HG02981 (cell line): Measurements from ENCODE around the gene NFATC1.

Experiments
- ATAC-seq: cut with Tn5 transposase; IDR thresholded peaks from one replicate; pipeline ENCODE4 v1.9.1; 2021; ENCODE audit warnings: mild to moderate bottlenecking, moderate library complexity; ENCODE audit not compliant: unreplicated experiment

Gene NFATC1

DNA sequence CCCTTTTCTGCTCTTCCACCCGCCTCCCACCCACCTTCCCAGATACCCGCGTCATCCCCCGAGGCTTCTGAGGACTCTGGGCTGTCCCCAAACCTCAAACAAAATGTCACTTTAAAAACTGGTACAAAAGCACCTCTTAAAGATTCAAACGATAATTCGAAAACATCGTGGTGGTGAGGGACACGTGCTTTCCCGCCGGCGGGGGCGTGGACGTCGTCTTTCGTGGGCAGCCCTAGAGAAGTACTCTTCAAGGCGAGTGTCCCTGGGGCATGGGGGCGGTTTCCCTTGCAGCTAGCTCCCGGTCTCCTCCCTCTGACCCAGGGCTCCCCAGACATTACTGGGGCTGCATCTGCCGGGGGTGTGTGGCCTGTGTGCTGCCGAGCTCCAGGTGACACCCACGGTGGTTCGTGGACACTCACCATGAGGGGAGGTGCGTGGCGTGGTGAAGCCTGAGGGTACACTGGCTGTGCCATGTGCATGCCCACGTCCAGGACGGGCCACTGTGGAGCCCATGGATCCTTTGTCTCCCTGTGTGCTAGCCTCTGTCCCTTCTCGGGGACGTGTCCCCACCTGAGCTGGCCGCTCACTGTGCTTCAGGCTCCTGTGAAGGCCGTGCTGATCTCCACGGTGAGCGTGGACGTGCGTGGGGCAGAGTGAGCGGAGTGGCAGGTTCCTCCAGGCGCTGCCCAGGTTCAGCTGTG, 117.8 kb downstream of the NFATC1 start:
- no peak for ATAC-seq

DNA sequence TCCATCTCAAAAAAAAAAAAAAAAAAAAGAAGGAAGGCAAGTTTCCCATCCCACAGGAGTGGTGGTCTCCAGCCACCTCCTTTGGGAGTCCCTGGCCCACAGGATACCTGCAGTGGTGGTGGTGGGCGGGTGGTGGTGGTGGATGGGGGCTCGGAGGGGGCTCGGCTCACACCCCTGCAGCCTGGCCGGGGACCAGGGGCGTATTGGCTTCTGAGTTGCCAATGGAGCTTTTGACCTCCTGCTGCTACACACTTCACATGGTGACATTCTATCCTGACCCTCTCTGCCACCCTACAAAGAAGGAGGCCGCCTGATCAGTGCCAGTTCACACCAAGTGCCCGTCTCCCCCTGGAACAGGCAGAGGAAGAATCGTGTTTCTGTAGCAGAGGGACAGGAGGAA, 119.6 kb downstream of the NFATC1 start:
- no peak for ATAC-seq

DNA sequence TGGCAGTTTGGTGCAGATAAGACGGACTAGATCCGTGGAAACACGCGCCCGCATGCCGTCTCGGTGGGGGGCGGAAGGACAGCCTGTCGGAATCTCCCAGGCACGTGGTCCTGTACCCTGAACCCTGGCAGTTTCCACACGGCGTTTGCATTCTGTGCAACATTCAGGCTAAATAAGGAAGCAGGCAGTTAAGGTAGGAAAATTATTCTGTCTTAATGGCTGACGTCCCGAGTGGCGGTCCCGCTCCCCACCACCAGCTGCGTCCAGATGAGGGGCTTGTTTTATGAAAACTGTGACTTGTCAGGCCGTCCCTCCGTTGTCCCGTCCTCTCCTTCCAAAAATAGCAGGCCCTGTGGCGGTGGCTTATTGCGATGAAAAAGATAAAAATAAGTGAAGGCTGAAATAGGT, 120.2 kb downstream of the NFATC1 start:
- ATAC-seq, result no peak

DNA sequence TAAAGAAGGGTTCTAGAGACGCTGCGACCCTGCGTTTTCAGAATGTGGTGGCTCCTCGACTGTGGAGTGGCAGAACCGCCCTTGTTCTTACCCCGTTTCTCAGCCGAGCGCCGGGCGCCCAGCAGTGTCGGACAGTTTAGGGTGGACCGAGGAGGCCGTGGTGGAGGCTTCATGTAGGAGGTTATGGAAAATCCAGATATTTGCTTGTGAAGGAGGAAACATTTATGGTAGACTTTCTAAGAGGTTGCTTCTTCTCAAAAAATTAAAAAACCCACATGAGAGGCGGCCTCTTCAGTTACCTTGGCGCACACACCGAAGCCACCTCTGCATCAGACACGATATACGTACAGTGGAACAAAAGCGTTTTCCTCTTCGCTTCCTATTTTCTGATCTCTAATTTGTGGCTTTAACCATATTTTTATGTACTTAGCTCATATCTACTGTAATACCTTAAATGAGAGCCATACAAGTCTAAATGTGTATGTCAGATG, 120.8 kb downstream of the NFATC1 start:
- no peak for ATAC-seq

DNA sequence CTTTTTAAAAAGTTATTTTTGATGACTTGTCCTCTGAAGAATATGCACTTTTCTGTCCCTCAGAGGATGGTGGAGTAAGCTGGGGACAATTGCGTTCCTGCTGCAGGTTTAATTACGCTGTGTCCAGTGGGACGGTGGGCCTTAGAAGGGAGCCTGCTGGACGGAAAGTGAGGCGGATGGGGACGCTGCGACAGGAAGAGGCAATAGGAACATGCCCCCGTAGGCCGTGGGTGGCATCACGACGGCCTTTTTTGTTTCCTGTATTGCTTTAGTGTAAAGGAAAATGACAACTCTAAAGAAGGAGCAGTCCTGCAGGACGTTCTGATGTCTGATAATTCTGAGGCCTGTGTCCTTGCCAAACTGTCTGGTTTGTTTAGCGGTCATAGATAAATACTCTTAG, 121.6 kb downstream of the NFATC1 start:
- no peak for ATAC-seq

DNA sequence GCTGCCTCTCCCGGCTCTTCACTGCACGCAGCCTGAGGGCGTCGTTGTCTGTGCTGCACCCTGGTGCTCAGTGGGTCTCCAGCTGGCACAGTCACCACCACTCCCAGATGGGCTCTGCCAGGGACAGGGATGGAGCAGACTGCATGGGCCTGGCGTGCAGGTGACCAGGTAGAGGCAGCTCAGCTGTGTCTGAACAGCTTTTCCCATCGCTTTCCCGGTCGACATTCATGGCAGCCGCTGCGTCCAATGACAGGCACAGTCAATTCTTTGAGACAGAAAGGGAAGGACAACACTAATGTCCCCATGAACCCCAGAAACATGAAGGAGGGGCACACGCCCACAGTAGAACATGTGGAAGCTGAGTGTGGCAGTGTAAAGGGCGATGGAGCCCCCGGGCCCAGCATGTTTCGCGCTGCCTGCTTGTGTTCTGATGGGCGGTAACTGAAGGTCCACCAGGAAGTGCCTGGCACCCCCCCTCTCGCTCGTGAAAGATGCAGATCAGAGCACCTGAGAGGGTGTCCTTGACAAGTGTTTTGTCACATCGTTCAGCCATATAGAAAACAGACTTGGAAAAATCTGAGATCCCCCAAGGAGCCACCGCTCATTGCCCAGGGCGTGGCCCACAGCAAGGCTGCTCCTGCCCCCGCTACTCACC, 122.4 kb downstream of the NFATC1 start:
- ATAC-seq, result no peak

DNA sequence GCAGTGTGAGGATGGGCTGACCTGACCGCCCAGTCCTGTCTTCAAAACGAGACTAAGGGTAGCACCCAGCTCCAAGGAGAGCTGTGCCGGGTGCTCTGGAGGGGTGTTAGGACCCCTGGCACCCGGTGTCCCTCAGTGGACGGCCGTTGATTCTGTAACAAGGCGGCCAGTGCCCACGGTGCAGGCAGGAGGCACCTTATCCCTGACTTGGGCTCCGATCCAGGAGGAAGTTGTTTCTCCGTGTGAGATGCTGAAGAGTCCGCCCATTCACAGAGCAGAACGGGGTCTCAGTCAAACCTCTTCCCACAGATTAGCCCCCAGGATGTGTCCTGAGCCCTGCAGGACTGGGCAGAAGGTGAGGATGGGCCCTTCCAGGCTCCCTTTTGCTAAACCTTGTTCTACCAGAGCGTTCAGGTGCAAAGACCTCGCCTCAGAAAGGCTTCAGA, 123.0 kb downstream of the NFATC1 start:
- no peak for ATAC-seq

DNA sequence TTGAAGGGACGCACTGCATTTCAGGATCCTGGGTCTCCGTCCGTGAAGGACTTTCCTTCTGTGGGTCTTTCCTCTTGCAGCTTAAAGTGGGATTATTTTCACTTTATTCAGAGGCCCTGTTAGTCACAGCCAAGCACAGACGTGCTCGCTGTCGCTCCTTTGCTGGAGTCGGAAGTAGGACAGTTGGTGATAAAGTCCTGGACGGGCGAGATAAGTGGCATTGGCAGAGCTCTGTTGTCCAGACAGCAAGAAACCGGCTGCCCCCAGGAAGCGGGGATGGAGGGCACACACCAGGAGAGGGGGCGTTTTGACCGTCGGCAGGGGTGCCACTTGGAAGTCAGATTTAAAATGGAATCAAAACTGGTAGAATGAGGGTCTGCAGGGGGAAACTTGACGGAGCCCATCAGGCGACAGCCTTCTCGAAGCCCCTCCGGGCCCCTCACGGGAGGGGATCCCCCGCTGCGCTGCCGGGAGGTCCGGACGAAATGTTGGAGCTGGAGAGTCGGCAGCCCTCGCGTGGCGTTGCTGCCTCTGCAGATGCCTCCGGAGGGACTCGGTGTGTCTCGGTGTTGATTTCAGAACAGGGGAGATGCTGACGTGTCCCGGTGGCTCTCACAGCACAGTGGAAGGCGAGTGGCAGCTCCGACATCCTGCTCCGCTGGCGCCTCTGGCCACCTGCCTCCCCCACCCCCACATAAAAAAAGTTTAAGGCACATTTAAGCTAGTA, 124.2 kb downstream of the NFATC1 start:
- no peak for ATAC-seq

DNA sequence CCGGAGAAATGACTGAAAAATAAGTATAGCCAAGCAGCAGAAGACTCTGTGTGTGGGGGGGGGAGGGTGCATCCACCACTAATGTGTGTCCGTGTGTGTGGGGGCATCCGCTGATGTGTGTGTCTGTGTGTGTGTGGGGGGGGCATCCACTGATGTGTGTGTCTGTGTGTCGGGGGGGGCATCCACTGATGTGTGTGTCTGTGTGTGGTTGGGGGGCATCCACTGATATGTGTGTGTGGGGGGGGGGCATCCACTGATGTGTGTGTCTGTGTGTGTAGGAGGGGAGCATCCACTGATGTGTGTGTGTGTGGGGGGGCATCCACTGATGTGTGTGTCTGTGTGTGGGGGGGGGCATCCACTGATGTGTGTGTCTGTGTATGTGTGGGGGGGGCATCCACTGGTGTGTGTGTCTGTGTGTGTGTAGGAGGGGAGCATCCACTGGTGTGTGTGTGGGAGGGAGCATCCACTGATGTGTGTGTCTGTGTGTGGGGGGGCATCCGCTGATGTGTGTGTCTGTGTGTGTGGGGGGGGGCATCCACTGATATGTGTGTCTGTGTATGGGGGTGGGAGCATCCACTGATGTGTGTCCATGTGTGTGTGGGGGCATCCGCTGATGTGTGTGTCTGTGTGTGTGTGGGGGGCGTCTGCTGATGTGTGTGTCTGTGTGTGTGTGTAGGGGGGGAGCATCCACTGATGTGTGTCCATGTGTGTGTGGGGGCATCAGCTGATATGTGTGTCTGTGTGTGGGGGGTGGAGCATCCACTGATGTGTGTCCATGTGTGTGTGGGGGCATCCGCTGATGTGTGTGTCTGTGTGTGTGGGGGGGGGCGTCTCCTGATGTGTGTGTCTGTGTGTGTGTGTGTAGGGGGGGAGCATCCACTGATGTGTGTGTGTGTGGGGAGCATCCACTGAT, 125.0 kb downstream of the NFATC1 start:
- no peak for ATAC-seq

DNA sequence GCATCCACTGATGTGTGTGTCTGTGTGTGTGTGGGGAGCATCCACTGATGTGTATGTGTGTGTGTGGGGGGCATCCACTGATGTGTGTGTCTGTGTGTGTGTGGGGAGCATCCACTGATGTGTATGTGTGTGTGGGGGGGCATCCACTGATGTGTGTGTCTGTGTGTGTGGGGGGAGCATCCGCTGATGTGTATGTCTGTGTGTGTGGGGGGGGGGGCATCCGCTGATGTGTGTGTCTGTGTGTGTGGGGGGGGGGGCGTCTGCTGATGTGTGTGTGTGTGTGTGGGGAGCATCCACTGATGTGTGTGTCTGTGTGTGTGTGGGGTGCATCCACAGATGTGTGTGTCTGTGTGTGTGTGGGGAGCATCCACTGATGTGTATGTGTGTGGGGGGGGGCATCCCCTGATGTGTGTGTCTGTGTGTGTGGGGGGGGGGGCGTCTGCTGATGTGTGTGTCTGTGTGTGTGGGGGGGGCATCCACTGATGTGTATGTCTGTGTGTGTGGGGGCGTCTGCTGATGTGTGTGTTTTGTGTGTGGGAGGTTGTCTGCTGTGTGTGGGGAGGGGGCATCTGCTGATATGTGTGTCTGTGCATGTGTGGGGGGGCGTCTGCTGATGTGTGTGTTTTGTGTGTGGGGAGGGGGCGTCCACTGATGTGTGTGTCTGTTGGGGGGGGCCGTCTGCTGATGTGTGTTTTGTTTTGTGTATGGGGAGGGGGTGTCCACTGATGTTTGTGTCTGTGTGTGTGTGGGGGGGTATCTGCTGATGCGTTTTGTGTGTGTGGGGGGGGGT, 125.9 kb downstream of the NFATC1 start:
- ATAC-seq, result no peak

DNA sequence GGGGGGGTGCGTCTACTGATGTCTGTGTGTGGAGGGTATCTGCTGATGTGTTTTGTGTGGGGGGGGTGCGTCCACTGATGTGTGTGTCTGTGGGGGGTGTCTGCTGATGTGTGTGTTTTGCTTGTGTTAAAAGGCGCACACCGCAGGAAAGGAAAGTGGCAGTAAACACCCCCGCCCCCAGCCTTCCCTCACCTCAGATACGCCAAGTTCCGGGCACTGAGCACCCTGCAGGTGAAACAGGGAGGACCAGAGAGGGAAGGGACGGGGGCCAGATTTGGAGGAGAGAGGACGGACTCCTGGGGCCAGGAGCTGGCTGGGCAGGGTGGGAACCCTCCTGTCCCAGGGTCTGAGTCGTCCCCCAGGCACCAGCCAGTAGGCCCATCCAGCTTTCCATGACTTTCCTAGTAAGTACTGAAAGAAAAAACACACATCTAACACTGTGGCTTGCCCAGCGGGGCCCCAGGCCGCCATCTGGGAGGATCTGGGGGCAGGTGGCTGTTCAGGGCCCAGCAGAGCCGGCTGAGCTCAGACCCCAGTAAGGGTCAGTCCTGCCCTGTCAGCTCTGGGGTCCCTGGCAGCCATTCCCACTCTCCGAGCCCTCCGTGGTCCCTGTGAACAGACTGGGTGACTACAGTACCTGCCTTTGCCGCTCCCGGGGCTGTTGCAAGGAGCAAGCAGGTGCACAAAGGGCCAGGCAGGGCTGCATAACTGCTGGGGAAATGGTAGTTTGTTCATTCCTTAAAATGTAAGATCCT, 126.9 kb downstream of the NFATC1 start:
- peak; percentile 2 for ATAC-seq

DNA sequence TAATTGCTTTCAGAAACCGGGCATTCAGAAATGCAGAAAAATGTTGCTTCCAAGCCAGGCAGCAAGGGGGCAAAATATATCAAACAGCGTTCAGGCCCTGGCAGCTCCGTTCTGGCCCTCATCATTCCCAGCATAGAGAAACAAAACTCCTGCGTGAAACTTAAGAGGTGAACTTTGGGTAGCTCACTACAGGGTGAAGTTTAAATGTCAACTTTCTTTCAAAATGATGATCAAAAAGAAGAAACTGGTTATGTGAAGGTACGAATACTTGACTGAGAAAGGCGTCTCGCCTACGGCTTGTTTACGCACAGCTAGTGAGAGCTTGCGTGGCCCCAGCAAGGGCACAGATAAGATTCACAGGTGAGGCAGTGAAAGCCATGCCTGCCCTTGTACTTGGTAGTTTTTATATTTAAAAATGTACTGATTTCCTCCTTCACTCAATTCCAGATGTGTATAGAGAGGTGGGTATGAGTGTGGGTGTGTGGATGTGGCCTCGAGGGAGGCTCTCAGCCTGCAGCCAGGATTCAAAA, 127.5 kb downstream of the NFATC1 start:
- ATAC-seq, result peak; percentile 28

DNA sequence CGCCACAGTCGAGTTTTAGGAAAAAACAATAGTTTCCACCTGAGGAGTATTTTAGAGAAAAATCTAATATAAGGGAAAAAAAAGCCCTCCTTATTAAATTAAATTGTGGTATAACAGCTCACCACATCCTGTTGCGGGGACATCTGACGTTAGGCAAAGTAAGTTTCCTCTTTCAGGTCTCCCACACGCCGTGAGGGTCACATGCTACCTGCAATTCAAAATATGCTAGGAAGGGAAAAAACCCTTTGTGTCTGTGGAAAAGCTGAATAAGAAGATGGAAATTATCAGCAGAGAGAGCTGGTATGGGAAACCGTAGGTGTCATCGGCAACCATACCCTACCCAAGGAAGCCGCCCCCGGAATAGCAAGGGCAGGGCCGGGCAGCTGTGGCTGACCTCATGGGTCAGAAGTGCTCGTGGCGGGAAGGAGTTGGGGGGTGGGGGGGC, 128.0 kb downstream of the NFATC1 start:
- ATAC-seq, result peak; percentile 57

DNA sequence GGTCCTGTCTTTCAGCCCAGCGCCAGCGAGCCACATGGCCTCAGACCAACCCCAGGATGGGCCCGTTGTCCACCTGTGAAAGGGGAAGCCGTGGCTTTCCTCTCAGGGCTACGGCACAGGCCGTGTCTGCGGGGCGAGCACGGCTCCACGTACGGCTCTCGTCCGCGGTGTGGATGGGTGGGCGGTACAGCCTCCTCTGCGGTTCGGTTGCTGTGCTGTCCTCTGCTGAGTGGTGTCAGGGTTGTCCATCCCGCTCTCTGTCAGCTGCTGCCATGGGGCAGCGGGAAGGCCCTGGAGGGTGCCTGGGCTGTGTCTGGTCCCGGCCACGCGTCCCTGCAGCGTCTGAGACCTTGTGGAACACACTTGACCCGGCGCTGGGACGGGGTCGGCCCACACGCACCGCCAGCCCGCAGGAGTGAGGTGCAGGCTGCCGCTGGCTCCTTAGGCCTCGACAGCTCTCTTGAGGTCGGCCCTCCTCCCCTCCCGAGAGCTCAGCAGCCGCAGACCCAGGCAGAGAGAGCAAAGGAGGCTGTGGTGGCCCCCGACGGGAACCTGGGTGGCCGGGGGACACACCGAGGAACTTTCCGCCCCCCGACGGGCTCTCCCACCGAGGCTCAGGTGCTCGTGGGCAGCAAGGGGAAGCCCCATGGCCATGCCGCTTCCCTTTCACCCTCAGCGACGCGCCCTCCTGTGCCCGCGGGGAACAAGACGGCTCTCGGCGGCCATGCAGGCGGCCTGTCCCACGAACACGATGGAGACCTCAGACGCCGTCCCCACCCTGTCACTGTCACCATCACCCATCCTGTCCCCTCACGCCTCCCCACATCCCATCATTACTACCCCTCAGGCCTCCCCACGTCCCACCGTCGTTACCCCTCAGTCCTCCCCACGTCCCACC, 128.7 kb downstream of the NFATC1 start:
- ATAC-seq, result peak; percentile 30

DNA sequence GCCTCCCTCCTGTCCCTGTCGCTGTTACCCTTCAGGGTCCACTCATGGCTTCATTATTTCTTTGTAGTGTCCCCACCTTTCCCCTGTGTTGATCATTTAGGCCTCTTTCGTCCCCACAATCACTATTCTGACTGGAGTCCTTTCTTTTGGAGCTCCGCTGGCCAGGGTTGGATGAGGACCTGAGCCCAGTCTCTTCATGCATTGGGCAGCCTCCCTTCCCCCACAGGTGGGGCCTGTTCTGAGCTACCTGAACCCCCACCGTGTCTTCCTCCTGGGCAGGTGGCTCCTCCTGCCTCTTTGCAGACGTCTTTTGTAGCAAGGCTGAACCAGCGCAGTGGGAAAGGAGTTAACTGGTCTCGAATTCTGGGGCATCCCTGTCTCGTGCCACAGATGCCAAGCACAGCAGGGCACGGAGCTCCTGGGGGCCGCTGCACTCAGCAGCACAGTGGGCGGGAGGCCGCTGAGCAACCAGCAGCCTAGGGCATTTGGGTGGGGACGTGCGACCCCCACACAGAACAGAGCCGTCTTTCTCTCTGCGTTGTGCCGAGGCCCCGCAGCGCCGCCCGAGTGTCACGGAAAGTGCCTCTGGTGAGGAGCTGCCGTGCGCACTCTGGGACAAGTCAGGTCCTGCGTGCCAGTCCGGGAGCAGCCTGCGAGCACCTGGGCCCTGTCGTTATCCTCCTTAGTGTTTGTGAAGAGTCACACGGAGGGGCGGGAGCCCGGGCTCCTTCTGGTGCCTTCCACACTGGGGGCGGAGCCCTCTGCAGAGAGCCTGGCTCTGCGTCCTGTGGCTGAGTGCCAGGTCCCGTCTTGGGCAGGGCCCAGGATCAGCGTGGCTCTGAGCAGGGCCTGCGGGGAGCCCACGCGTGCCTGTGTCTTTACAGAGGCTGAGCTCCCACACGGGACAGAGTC, 130.1 kb downstream of the NFATC1 start:
- no peak for ATAC-seq

DNA sequence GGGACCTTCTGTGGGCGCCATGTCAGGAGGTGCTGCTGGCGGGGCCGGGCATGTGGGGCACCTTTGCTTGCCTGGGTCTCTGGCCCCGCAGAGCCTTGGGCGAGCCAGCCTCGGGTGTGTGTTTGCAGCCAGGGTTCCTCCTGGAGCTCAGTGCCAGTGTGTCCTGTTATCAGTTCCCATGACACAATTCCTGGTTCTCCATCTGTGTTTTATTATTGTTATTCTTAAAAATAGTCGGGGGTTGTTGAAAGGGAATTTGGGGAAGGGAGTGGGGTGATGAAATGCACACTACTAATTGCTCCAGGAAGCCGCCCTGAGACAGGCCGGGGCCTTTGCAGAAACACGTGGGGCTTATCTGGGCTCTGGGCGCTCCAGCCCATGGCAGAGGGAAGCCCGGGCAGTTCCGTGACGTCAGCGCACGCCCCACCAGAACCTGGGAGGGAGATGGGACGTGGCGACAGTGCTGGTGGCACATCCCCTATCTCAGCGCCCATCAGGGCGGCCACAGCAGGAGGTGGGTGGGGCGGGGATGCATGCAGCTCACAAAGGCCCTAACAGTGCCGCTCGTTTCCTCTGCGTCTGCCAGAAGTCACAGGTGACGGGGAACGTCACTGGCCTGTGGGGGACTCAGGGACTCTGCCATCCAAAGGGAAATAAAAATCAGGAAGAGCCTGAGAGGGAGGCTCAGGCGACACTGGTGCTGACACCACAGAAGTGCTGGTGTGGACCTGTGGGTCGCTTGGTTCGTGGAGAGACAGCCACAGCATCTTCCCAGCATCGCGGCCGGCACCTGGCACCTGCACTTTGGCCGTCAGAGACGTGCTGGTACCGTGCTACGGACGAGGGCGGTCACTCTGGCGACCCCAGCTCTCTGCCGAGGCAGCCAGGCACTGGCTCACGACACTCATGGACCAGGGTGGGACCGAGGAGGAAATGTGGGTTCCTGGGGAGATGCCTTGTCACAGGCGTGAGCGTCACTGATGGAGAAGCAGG, 131.0 kb downstream of the NFATC1 start:
- ATAC-seq, result no peak
